Activated naive CD4-positive, alpha-beta T cell treated with anti-CD3 and anti-CD28 coated beads, Interleukin-2, amount 50 U/mL, for 72 hours (primary cell): Measurements from ENCODE around the gene BTBD1. TPM values are rescaled to one million over a fixed set of nuclear protein-coding genes. Genes with fewer than 3 reads are reported as not detected.
"Not testable (repeated sequence)": the region's sequence is repeated elsewhere in the genome, so short reads cannot be mapped to it uniquely, and the experiment has no call there.

Experiments used
- ATAC-seq, 2 donors: fragments of 150-1000 bp; cut with Tn5 transposase; 2 replicates each; pipeline ENCODE4 v1.10.0; 2021; ENCODE audit warnings: mild to moderate bottlenecking in 2 of 2, moderate library complexity in 2 of 2
- DNase-seq, 2 donors: peaks; one replicate each; pipeline ENCODE4 v3.0.0; 2021 to 2022; ENCODE audit warnings: low spot score in 2 of 2
- H3K27ac Mint-ChIP-seq, 2 donors: one replicate each; pipeline ENCODE4 v1.8.0; 2022; ENCODE audit warnings: mild to moderate bottlenecking in 2 of 2, mixed read lengths in 2 of 2
- H3K36me3 Mint-ChIP-seq, 2 donors: one replicate each; pipeline ENCODE4 v1.8.0; 2022; ENCODE audit warnings: mixed read lengths in 2 of 2
- H3K9me3 Mint-ChIP-seq, 2 donors: one replicate each; pipeline ENCODE4 v1.8.0; 2022; ENCODE audit warnings: mixed read lengths in 2 of 2
- total RNA-seq, 2 donors: library from RNA; stranded (reverse); gene quantifications; one replicate each; pipeline ENCODE4 v1.2.3, GENCODE V29; 2022

Gene BTBD1
- total RNA-seq, 2 donors from 2014 or later, result 47.7 to 64.7 TPM

DNA sequence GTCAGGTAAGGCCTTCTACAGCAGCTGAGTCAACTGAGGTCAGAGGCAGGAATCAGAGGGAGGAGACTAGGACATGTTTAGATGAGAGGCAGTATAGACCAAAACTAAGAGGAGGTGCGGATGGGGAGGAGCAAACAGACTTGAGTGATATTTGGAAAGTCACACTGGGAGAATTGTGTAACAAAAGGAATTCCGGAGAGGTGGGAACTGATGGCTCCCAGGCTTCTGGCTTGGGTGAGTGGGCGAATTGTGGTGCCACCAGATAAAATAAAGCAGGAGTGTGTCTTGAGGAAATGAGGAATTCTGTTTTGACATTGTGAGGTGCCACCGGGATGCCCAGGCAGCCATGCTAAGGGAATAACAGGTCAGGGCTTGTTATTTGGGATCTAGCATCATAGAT is 37.1 kb upstream of the BTBD1 start:
- H3K27ac Mint-ChIP-seq, result no peak overlapping the region
- no peaks in the 10 kb centered on the region for H3K9me3 Mint-ChIP-seq
- DNase-seq, result no peak
- no peak for ATAC-seq
- H3K36me3 Mint-ChIP-seq, result peaks cover 5 to 6% of the 10 kb centered on the region in 2 donors

DNA sequence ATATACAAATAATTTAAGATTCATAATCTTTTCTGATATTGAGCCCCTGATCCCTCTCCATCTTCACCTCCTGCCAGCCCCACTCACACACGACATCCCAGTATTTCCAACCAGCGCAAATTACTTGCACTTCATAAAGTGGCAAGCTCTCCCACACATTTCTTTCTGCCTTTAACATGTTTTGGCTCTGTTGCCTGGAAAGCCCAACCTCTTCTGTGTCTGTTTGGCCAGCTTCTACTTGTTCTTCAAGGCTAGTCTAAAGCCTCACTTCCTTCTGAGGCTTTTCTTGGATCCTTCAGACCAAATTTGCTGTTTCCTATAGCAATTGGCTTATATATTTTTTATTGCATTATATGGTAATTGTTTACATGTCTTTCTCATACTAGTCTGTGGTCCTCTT is 35.3 kb upstream of the BTBD1 start:
- H3K36me3 Mint-ChIP-seq, result peaks cover 5 to 6% of the 10 kb centered on the region in 2 donors
- no peak overlapping the region for H3K27ac Mint-ChIP-seq
- no peaks in the 10 kb centered on the region for H3K9me3 Mint-ChIP-seq
- no peak for DNase-seq
- ATAC-seq, result no peak

- Mint-ChIP-seq H3K9me3 (no peaks in the 10 kb centered on the region), H3K27ac (no peak overlapping the region), H3K36me3 (peaks cover 0 to 6% of the 10 kb centered on the region in 2 donors)
- DNase-seq, result no peak
- no peak for ATAC-seq
These were observed 33.1 kb upstream of the BTBD1 start for GRCh38 chr15:83100097-83100646.

- no peak for DNase-seq
- Mint-ChIP-seq H3K27ac (no peak overlapping the region), H3K36me3 (peaks cover 0 to 6% of the 10 kb centered on the region in 2 donors), H3K9me3 (no peaks in the 10 kb centered on the region)
- no peak for ATAC-seq
These were observed 32.2 kb upstream of the BTBD1 start for GRCh38 chr15:83099290-83099689.

DNA sequence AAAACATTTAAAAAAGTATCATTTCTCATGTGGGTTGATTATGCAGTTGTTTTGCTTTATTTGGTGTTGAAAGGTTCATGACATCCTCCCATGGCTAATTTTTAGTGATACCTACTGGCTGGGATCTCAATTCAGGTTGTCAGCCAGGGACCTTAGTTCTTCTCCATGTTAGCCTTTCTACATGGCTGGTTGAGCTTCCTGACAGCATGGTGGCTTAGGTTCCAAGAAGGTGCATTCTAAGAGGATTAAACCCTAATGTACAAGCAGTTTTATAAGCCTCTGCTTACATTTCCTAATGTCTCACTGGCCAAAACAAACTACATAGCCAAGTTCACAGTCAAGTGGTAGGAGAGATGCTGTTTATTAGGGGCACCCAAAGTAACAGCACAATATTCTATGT is 31.0 kb upstream of the BTBD1 start:
- no peak for DNase-seq
- no peaks in the 10 kb centered on the region for H3K9me3 Mint-ChIP-seq
- ATAC-seq, result no peak
- no peak overlapping the region for H3K27ac Mint-ChIP-seq
- H3K36me3 Mint-ChIP-seq, result peaks cover 0 to 6% of the 10 kb centered on the region in 2 donors

DNA sequence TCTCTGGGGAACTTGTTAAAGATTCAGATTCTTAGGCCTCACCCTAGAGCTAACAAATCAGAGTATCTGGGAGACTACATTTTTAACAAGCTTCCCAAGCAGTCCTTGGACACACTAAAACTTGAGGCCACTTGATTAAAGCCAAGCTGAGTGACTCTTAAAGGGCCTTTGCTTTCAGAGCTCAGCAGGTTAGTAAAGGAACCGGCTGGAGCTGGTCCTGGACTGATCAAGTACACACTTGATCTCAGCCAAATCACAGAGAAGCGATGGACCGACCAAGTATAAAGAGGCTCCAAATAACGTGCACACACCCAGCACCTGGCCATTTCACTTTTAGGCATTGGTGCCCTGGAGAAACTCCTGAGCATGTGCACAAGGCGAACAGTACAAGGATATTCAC is 27.5 kb upstream of the BTBD1 start:
- H3K9me3 Mint-ChIP-seq, result peaks cover 0 to 4% of the 10 kb centered on the region in 2 donors
- peaks cover 0 to 6% of the 10 kb centered on the region in 2 donors for H3K36me3 Mint-ChIP-seq
- H3K27ac Mint-ChIP-seq, result no peak overlapping the region
- no peak for ATAC-seq
- no peak for DNase-seq

GRCh38 chr15:83092309-83092976 is 25.4 kb upstream of the BTBD1 start:
- no peak for DNase-seq
- Mint-ChIP-seq H3K36me3 (peaks cover 0 to 6% of the 10 kb centered on the region in 2 donors), H3K9me3 (peaks cover 0 to 4% of the 10 kb centered on the region in 2 donors), H3K27ac (peak overlapping the region in 1 of 2 donors; percentile 71)
- ATAC-seq, result peak; percentile 44 to 72

GRCh38 chr15:83091965-83092308 is 24.9 kb upstream of the BTBD1 start:
- H3K36me3 Mint-ChIP-seq, DNase-seq, H3K9me3 Mint-ChIP-seq: not testable (repeated sequence)
- H3K27ac Mint-ChIP-seq, result peak overlapping the region in 1 of 2 donors; percentile 71
- ATAC-seq, result peak in 1 of 2 donors; percentile 11

DNA sequence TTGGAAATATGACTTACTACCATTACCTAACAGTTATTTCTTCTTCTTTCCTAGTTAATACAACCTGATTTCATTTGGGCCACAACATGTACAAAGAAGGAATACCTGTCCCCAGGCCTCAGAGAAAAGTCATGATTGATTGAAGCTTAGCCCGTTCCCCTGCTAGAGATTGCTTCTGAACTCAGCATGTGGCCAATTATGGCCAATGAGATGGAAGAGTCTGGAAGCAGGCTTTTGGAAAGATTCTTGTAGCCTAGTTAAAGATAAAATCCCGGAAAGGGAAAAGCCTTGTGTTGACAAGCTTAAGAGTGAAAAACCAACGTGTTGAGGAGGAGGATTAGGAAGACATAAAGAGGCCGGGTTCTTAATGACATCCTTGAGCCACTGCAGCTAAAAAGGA is 23.4 kb upstream of the BTBD1 start:
- Mint-ChIP-seq H3K9me3 (peaks cover 0 to 4% of the 10 kb centered on the region in 2 donors), H3K27ac (no peak overlapping the region), H3K36me3 (no peaks in the 10 kb centered on the region)
- DNase-seq (no peak), ATAC-seq (no peak)

GRCh38 chr15:83088876-83089275 is 21.8 kb upstream of the BTBD1 start:
- Mint-ChIP-seq H3K36me3 (no peaks in the 10 kb centered on the region), H3K27ac (no peak overlapping the region), H3K9me3 (peaks cover 0 to 4% of the 10 kb centered on the region in 2 donors)
- ATAC-seq (no peak), DNase-seq (no peak)

DNA sequence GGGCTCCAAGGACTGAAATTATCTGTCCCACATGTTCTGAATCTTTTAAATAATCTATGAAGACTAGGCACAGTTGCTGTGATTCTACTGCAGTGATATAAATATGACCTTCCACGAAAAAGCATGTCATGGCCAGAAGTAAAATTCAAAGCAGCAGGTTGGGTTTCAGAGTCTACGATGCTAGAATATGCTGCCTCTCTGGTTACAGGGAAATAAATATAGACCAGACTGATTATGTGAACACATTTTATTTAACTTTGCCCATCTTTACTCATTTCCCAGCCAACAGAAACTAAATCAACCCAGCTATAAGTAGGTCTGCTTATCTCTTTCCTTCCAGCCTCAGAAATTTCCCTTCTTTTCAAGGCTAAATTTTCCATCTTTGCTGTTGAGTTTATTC is 20.5 kb upstream of the BTBD1 start:
- ATAC-seq (no peak), DNase-seq (no peak)
- H3K36me3 Mint-ChIP-seq, result no peaks in the 10 kb centered on the region
- H3K9me3 Mint-ChIP-seq, result peaks cover 0 to 4% of the 10 kb centered on the region in 2 donors
- H3K27ac Mint-ChIP-seq, result no peak overlapping the region

GRCh38 chr15:83085864-83086552 is 19.0 kb upstream of the BTBD1 start:
- H3K27ac Mint-ChIP-seq, H3K9me3 Mint-ChIP-seq, DNase-seq, H3K36me3 Mint-ChIP-seq, ATAC-seq: not testable (repeated sequence)

DNA sequence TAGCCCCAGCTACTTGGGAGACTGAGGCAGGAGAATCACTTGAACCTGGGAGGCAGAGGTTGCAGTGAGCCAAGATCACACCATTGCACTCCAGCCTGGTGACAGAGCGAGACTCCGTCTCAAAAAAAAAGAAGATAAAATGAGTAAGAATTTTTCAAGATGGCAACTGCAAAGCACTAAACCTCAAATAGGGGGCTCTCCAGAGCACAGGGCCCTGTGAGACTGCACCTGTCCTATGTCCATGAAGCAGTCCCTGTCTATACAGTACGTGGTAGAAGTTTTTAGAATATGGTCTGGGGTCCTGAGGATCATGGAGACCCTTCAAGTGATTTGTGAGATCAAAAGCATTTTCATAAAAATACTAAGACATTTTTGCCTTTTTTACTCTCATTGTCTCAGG is 18.4 kb upstream of the BTBD1 start:
- ATAC-seq, result not testable (repeated sequence)

DNA sequence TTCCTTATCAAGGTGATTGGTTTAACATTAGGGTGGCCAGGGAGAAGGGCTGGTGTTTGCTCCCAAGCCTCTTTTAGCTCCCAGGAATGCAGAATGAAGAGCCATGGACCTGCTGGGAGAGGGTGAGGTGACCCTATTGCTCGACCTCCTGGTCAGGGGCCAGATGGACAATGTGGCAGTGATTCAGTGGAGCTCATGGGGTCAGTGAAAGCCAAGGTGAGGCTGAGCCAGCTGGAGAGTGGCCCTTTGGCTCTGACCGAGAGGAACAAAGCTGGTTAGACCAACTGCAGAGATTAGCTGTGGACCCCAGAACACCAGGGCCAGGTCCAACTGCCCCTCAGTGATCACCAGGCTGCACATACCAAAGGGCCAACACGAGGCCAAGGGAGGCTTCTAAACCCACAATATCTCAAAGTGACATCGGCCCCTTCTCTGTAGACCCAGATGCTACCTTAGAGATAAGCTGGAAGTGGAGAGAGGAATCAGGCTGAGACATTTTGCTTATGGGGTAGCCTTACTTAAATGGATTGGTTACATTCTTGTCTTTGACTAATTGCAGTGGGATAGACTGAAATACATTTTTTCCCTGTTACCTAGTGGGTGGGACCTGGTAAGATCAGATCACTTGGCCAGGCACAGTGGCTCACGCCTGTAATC is 15.8 kb upstream of the BTBD1 start:
- H3K27ac Mint-ChIP-seq, result no peak overlapping the region
- ATAC-seq (no peak), DNase-seq (no peak)
- no peaks in the 10 kb centered on the region for H3K36me3 Mint-ChIP-seq
- H3K9me3 Mint-ChIP-seq, result no peaks in the 10 kb centered on the region

More for the DNA sequence above, 18.4 kb upstream of the BTBD1 start:
- H3K36me3 Mint-ChIP-seq, H3K9me3 Mint-ChIP-seq, H3K27ac Mint-ChIP-seq, DNase-seq: not testable (repeated sequence)

GRCh38 chr15:83081256-83082014 is 14.4 kb upstream of the BTBD1 start:
- H3K27ac Mint-ChIP-seq, result no peak overlapping the region
- ATAC-seq, result no peak
- no peaks in the 10 kb centered on the region for H3K36me3 Mint-ChIP-seq
- no peak for DNase-seq
- no peaks in the 10 kb centered on the region for H3K9me3 Mint-ChIP-seq

DNA sequence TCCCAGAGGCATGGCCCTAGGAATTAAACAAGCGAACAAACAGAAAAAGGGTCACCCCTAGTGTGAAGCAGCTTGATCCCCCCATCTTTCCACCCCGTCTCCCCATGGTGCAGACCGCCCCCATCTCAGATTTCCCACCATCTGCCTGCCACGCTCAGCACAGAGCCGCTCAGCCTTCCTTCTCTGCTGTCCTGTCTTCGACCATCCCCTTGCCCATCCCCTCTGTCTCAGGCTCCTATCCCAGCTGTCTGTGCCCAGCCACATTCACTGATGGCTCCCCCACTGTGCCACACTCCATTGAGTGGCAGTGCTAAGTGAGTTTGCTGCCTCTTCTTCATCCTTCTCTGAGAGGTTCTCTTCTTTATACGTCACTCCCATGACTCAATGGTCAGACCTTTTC is 11.7 kb upstream of the BTBD1 start:
- H3K27ac Mint-ChIP-seq, result no peak overlapping the region
- ATAC-seq (no peak), DNase-seq (no peak)
- H3K9me3 Mint-ChIP-seq, result peaks cover 8 to 10% of the 10 kb centered on the region in 2 donors
- peaks cover 12% of the 10 kb centered on the region in 2 donors for H3K36me3 Mint-ChIP-seq
